H9 (cell line): ENCODE measurements around the gene KRTAP5-1. TPM values are rescaled to one million over a fixed set of nuclear protein-coding genes. Genes with fewer than 3 reads are reported as not detected.

Experiments used
- DNase-seq: peaks from one replicate; pipeline ENCODE4 v3.0.0-alpha.2; 2017
- H2AFZ ChIP-seq: one replicate; pipeline ENCODE4 v1.6.1; 2013; ENCODE audit warnings: mild to moderate bottlenecking, low read length, control low read depth, moderate library complexity
- H2AK5ac ChIP-seq: 2 replicates; pipeline ENCODE4 v1.6.1; 2013; ENCODE audit warnings: low read length, control low read depth, mixed read lengths; ENCODE audit not compliant: insufficient read length
- H2BK120ac ChIP-seq: one replicate; pipeline ENCODE4 v1.6.1; 2013; ENCODE audit warnings: low read depth, mild to moderate bottlenecking, low read length, control low read depth, inconsistent platforms; ENCODE audit not compliant: poor library complexity, severe bottlenecking
- H2BK12ac ChIP-seq: 2 replicates; pipeline ENCODE4 v1.6.1; 2013; ENCODE audit warnings: low read length, control low read depth, mixed read lengths, low read depth; ENCODE audit not compliant: insufficient read length
- H2BK15ac ChIP-seq: 2 replicates; pipeline ENCODE4 v1.6.1; 2013; ENCODE audit warnings: low read depth, low read length, control low read depth
- H2BK20ac ChIP-seq: one replicate; pipeline ENCODE4 v1.6.1; 2013; ENCODE audit warnings: low read depth, mild to moderate bottlenecking, low read length, control low read depth, inconsistent platforms; ENCODE audit not compliant: poor library complexity, severe bottlenecking
- H2BK5ac ChIP-seq: 2 replicates; pipeline ENCODE4 v1.6.1; 2013; ENCODE audit warnings: low read length, control low read depth, mixed read lengths; ENCODE audit not compliant: insufficient read length
- H3K14ac ChIP-seq: 2 replicates; pipeline ENCODE4 v1.6.1; 2013; ENCODE audit warnings: low read length, control low read depth; ENCODE audit not compliant: insufficient read depth
- H3K18ac ChIP-seq: 2 replicates; pipeline ENCODE4 v1.6.1; 2013; ENCODE audit warnings: low read depth, mild to moderate bottlenecking, mixed read lengths, low read length, control low read depth; ENCODE audit not compliant: insufficient read length
- H3K23ac ChIP-seq: 2 replicates; pipeline ENCODE4 v1.6.1; 2013; ENCODE audit warnings: low read length, control low read depth, mixed read lengths, low read depth; ENCODE audit not compliant: insufficient read length
- H3K23me2 ChIP-seq: 2 replicates; pipeline ENCODE4 v1.6.1; 2013; ENCODE audit warnings: low read depth, mild to moderate bottlenecking, mixed read lengths, low read length, control low read depth; ENCODE audit not compliant: insufficient read length, poor library complexity, severe bottlenecking
- H3K27ac ChIP-seq: 2 replicates; pipeline ENCODE4 v1.5.1; 2013; ENCODE audit warnings: low read length, control low read depth, mixed read lengths, low read depth; ENCODE audit not compliant: insufficient read length
- H3K27me3 ChIP-seq: 2 replicates; pipeline ENCODE4 v1.6.1; 2013; ENCODE audit warnings: low read length, control low read depth, inconsistent platforms; ENCODE audit not compliant: insufficient read depth
- H3K4ac ChIP-seq: 2 replicates; pipeline ENCODE4 v1.6.1; 2013; ENCODE audit warnings: low read depth, mild to moderate bottlenecking, control low read depth, inconsistent platforms, low read length, moderate library complexity
- H3K4me1 ChIP-seq: 2 replicates; pipeline ENCODE4 v1.6.1; 2013; ENCODE audit warnings: low read length, control low read depth, inconsistent platforms; ENCODE audit not compliant: insufficient read depth
- H3K4me2 ChIP-seq: 2 replicates; pipeline ENCODE4 v1.6.1; 2013; ENCODE audit warnings: low read length, control low read depth, mixed read lengths; ENCODE audit not compliant: insufficient read length, insufficient read depth
- H3K56ac ChIP-seq: 2 replicates; pipeline ENCODE4 v1.6.1; 2013; ENCODE audit warnings: low read depth, mild to moderate bottlenecking, mixed read lengths, low read length, control low read depth; ENCODE audit not compliant: insufficient read length
- H3K79me1 ChIP-seq: 2 replicates; pipeline ENCODE4 v1.6.1; 2013; ENCODE audit warnings: low read depth, mild to moderate bottlenecking, moderate library complexity, low read length, control low read depth, inconsistent platforms; ENCODE audit not compliant: insufficient read depth, poor library complexity, severe bottlenecking
- H3K79me2 ChIP-seq: 2 replicates; pipeline ENCODE4 v1.6.1; 2013; ENCODE audit warnings: low read length, control low read depth, inconsistent platforms; ENCODE audit not compliant: insufficient read depth
- H3K9ac ChIP-seq: 2 replicates; pipeline ENCODE4 v1.6.1; 2013; ENCODE audit warnings: low read length, control low read depth, mixed read lengths; ENCODE audit not compliant: insufficient read length; ENCODE audit errors: extremely low read depth
- H3K9me3 ChIP-seq: one replicate; pipeline ENCODE4 v1.6.1; 2013; ENCODE audit warnings: low read depth, low read length, inconsistent platforms; ENCODE audit not compliant: control insufficient read depth
- H3T11ph ChIP-seq: one replicate; pipeline ENCODE4 v1.6.1; 2013; ENCODE audit warnings: mild to moderate bottlenecking, low read length, control low read depth, inconsistent platforms
- H4K20me1 ChIP-seq: one replicate; pipeline ENCODE4 v1.6.1; 2013; ENCODE audit not compliant: control insufficient read depth, insufficient read length, insufficient read depth
- H4K5ac ChIP-seq: 2 replicates; pipeline ENCODE4 v1.6.1; 2013; ENCODE audit warnings: low read depth, mild to moderate bottlenecking, mixed read lengths, low read length, control low read depth; ENCODE audit not compliant: insufficient read length
- H4K8ac ChIP-seq: replicated peaks from 2 replicates; pipeline ENCODE4 v1.6.1; 2013; ENCODE audit warnings: low read length, control low read depth, mixed read lengths, low read depth; ENCODE audit not compliant: insufficient read length
- H4K91ac ChIP-seq: 2 replicates; pipeline ENCODE4 v1.6.1; 2013; ENCODE audit warnings: low read depth, mild to moderate bottlenecking, moderate library complexity, mixed read lengths, low read length, control low read depth; ENCODE audit not compliant: insufficient read length
- H3K27ac Mint-ChIP-seq, 3 experiments: 2 replicates in 2 of 3; 3 replicates in 1 of 3; pipeline ENCODE4 v1.8.0; 2020 to 2021; ENCODE audit warnings: mixed read lengths in 3 of 3, mild to moderate bottlenecking in 1 of 3, moderate library complexity in 1 of 3
- H3K27me3 Mint-ChIP-seq: 2 replicates; pipeline ENCODE4 v1.8.0; 2021; ENCODE audit warnings: low read depth, mild to moderate bottlenecking, moderate library complexity, mixed read lengths
- H3K36me3 Mint-ChIP-seq, 3 experiments: 2 replicates in 2 of 3; 3 replicates in 1 of 3; pipeline ENCODE4 v1.8.0; 2020 to 2021; ENCODE audit warnings: low read depth in 3 of 3, mixed read lengths in 3 of 3; ENCODE audit not compliant: insufficient read depth in 1 of 3
- H3K4me1 Mint-ChIP-seq, 2 experiments: 2 replicates each; pipeline ENCODE4 v1.8.0; 2020; ENCODE audit warnings: mixed read lengths in 2 of 2
- H3K4me3 Mint-ChIP-seq, 2 experiments: 2 replicates in 1 of 2; 3 replicates in 1 of 2; pipeline ENCODE4 v1.8.0; 2020 to 2021; ENCODE audit warnings: mild to moderate bottlenecking in 2 of 2, mixed read lengths in 2 of 2, moderate library complexity in 1 of 2
- H3K9me3 Mint-ChIP-seq, 2 experiments: 2 replicates in 1 of 2; 3 replicates in 1 of 2; pipeline ENCODE4 v1.8.0; 2020; ENCODE audit warnings: mild to moderate bottlenecking in 2 of 2, mixed read lengths in 2 of 2, moderate library complexity in 1 of 2
- CTCF ChIP-seq: fragments of 200-600 bp; sonication (generic); conservative IDR thresholded peaks from 3 replicates; pipeline ENCODE4 v1.8.0; 2021; ENCODE audit warnings: antibody characterized with exemption, mild to moderate bottlenecking
- WGBS: extraction: QIAGEN DNeasy Blood & Tissue Kit; methylation state at CpG from one replicate; pipeline ENCODE4 v1.1.7; 2013; ENCODE audit warnings: missing lambda C conversion rate, low lambda C conversion rate, mixed read lengths; ENCODE audit not compliant: insufficient read length; ENCODE audit errors: extremely low coverage; 5-methylcytosine and 5-hydroxymethylcytosine counted together
- total RNA-seq: library from RNA; stranded (reverse); gene quantifications from 2 replicates; pipeline ENCODE4 v1.2.1, GENCODE V29; 2021

The KRTAP5-1 gene
- total RNA-seq, 1 experiment from 2014 or later: not detected

DNA sequence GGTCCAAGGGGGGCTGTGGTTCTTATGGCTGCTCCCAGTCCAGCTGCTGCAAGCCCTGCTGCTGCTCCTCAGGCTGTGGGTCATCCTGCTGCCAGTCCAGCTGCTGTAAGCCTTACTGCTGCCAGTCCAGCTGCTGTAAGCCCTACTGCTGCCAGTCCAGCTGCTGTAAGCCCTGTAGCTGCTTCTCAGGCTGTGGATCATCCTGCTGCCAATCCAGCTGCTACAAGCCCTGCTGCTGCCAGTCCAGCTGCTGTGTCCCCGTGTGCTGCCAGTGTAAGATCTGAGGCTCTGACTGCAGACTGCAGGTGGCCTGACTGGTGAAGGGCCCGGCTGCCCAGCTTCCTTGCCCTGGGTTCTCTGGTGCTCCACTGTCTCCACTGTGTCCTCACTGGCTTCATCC, 45.2 kb upstream of the KRTAP5-1 start:
- no peak overlapping the region for H3K27ac ChIP-seq

More for the DNA sequence above, 45.2 kb upstream of the KRTAP5-1 start:
- H3K79me1 ChIP-seq: no peaks in the 10 kb centered on the region
- no peak overlapping the region for H3K27ac Mint-ChIP-seq
- no peak overlapping the region for H3K14ac ChIP-seq
- no peak overlapping the region for H2AFZ ChIP-seq
- no peak overlapping the region for H3T11ph ChIP-seq
- no CpG with 5 or more reads among the region's 2 CpGs for WGBS
- no peak overlapping the region for H2BK120ac ChIP-seq
- H3K4me2 ChIP-seq: no peak overlapping the region
- H4K8ac ChIP-seq: no peak overlapping the region
- no peak overlapping the region for H2AK5ac ChIP-seq
- no peaks in the 10 kb centered on the region for H3K36me3 Mint-ChIP-seq
- no peak overlapping the region for H2BK5ac ChIP-seq
- no peaks in the 10 kb centered on the region for H3K79me2 ChIP-seq
- H3K9ac ChIP-seq: no peak overlapping the region
- H3K23ac ChIP-seq: no peak overlapping the region
- H3K27me3 Mint-ChIP-seq: peaks cover 70% of the 10 kb centered on the region
- no peaks in the 10 kb centered on the region; the same call in 1 of the 2 replicates for H3K27me3 ChIP-seq
- TF ChIP-seq CTCF: no peak
- no peaks in the 10 kb centered on the region for H3K9me3 ChIP-seq
- H4K20me1 ChIP-seq: no peaks in the 10 kb centered on the region
- no peak overlapping the region for H3K4ac ChIP-seq
- no peak overlapping the region; a peak in 1 of 5 replicates for H3K4me3 Mint-ChIP-seq
- DNase-seq: no peak
- H3K9me3 Mint-ChIP-seq: no peaks in the 10 kb centered on the region
- H3K23me2 ChIP-seq: no peaks in the 10 kb centered on the region
- H2BK12ac ChIP-seq: no peak overlapping the region
- peaks cover 6 to 7% of the 10 kb centered on the region in 2 experiments for H3K4me1 Mint-ChIP-seq
- H3K4me1 ChIP-seq: no peaks in the 10 kb centered on the region; the same call in 1 of the 2 replicates
- H4K91ac ChIP-seq: no peak overlapping the region
- H4K5ac ChIP-seq: no peak overlapping the region
- H3K56ac ChIP-seq: no peak overlapping the region
- no peak overlapping the region for H3K18ac ChIP-seq
- H2BK15ac ChIP-seq: no peak overlapping the region
- H2BK20ac ChIP-seq: no peak overlapping the region
